Natural killer cell (primary cell): ENCODE measurements around the gene DGKB. TPM values are rescaled to one million over a fixed set of nuclear protein-coding genes. Genes with fewer than 3 reads are reported as not detected.

Source experiments
- ATAC-seq, 3 donors: fragments of 150-1000 bp in 2 of 3; fragments of 200-7000 bp in 1 of 3; cut with Tn5 transposase; 1 replicate in 1 of 3; 2 replicates in 2 of 3; pipeline ENCODE4 v1.10.0; 2021; ENCODE audit warnings: mild to moderate bottlenecking in 2 of 3, moderate library complexity in 2 of 3
- DNase-seq, 2 donors: peaks; one replicate each; pipeline versions ENCODE4 v3.0.0 to v3.0.0-alpha.2; 2013 to 2021; ENCODE audit warnings: mixed read lengths in 1 of 2
- H3K27ac ChIP-seq: one replicate; pipeline ENCODE4 v1.5.1; 2013; ENCODE audit warnings: mild to moderate bottlenecking, low read length
- H3K27me3 ChIP-seq: one replicate; pipeline ENCODE4 v1.6.1; 2013; ENCODE audit warnings: low read length; ENCODE audit not compliant: control insufficient read depth, insufficient read depth
- H3K36me3 ChIP-seq: one replicate; pipeline ENCODE4 v1.6.1; 2013; ENCODE audit warnings: low read length; ENCODE audit not compliant: control insufficient read depth, insufficient read depth
- H3K4me1 ChIP-seq: one replicate; pipeline ENCODE4 v1.6.1; 2013; ENCODE audit warnings: low read length; ENCODE audit not compliant: control insufficient read depth, insufficient read depth
- H3K4me3 ChIP-seq: one replicate; pipeline ENCODE4 v1.5.1; 2013; ENCODE audit warnings: low read length
- H3K9me3 ChIP-seq: one replicate; pipeline ENCODE4 v1.6.1; 2013; ENCODE audit warnings: low read length; ENCODE audit not compliant: control insufficient read depth, insufficient read depth
- H3K27ac Mint-ChIP-seq, 2 donors: one replicate each; pipeline ENCODE4 v1.8.0; 2022; ENCODE audit warnings: mild to moderate bottlenecking in 2 of 2, mixed read lengths in 2 of 2, moderate library complexity in 1 of 2
- H3K27me3 Mint-ChIP-seq, 2 donors: one replicate each; pipeline ENCODE4 v1.8.0; 2022; ENCODE audit warnings: low read depth in 2 of 2, mixed read lengths in 2 of 2
- H3K36me3 Mint-ChIP-seq: one replicate; pipeline ENCODE4 v1.8.0; 2022; ENCODE audit warnings: mixed read lengths
- H3K4me1 Mint-ChIP-seq, 2 donors: one replicate each; pipeline ENCODE4 v1.8.0; 2022; ENCODE audit warnings: mixed read lengths in 2 of 2
- H3K4me3 Mint-ChIP-seq: one replicate; pipeline ENCODE4 v1.8.0; 2022; ENCODE audit warnings: mild to moderate bottlenecking, moderate library complexity, mixed read lengths
- H3K9me3 Mint-ChIP-seq, 2 donors: one replicate each; pipeline ENCODE4 v1.8.0; 2022; ENCODE audit warnings: mixed read lengths in 2 of 2
- CTCF ChIP-seq: fragments of 200-600 bp; IDR thresholded peaks from one replicate; pipeline ENCODE4 v1.8.0; 2022; ENCODE audit warnings: antibody characterized with exemption
- WGBS: methylation state at CpG from one replicate; pipeline ENCODE4 v1.1.7; 2013; ENCODE audit warnings: missing lambda C conversion rate; ENCODE audit not compliant: insufficient coverage; 5-methylcytosine and 5-hydroxymethylcytosine counted together
- intact Hi-C: fragments of 100-400 bp; cut with micrococcal nuclease; formaldehyde crosslinking; loops from one replicate; pipeline ENCODE4 v1.14.2; 2022
- total RNA-seq, 4 donors: library from RNA; stranded (reverse); fragments of 120-200 nt in 1 of 4; gene quantifications; one replicate each; pipeline versions ENCODE4 v1.2.3 to v1.2.4, GENCODE V29; 2013 to 2022

Gene DGKB
- total RNA-seq, 3 donors from 2014 or later (not counting 1 experiment from before 2014, with no cell fraction given), result not detected

GRCh38 chr7:14324767-14325166 lies 577.8 kb downstream of the DGKB start:
- DNase-seq (no peak), ATAC-seq (no peak)
- H3K36me3 Mint-ChIP-seq, result no peaks in the 10 kb centered on the region
- Histone ChIP-seq H3K4me1 (no peaks in the 10 kb centered on the region), H3K9me3 (no peaks in the 10 kb centered on the region), H3K36me3 (no peaks in the 10 kb centered on the region), H3K27ac (no peak overlapping the region), H3K27me3 (no peaks in the 10 kb centered on the region), H3K4me3 (no peak overlapping the region)
- no peak overlapping the region for H3K27ac Mint-ChIP-seq
- no peaks in the 10 kb centered on the region for H3K4me1 Mint-ChIP-seq
- H3K27me3 Mint-ChIP-seq, result no peaks in the 10 kb centered on the region
- H3K4me3 Mint-ChIP-seq, result no peak overlapping the region
- TF ChIP-seq CTCF, result no peak
- intact Hi-C loops, result no loop called here
- peaks cover 18 to 22% of the 10 kb centered on the region in 2 donors for H3K9me3 Mint-ChIP-seq
- WGBS, result 55% methylated on average over 3 of the region's 3 CpGs

- Mint-ChIP-seq H3K36me3 (no peaks in the 10 kb centered on the region), H3K9me3 (peaks cover 18 to 22% of the 10 kb centered on the region in 2 donors), H3K4me3 (no peak overlapping the region), H3K27me3 (no peaks in the 10 kb centered on the region), H3K27ac (no peak overlapping the region), H3K4me1 (no peaks in the 10 kb centered on the region)
- TF ChIP-seq CTCF, result no peak
- H3K27ac ChIP-seq, result no peak overlapping the region
- H3K9me3 ChIP-seq, result no peaks in the 10 kb centered on the region
- no peaks in the 10 kb centered on the region for H3K27me3 ChIP-seq
- no peaks in the 10 kb centered on the region for H3K4me1 ChIP-seq
- ATAC-seq (no peak), DNase-seq (no peak)
- H3K36me3 ChIP-seq, result no peaks in the 10 kb centered on the region
- H3K4me3 ChIP-seq, result no peak overlapping the region
- intact Hi-C loops, result no loop called here
- 100% methylated on average over 2 of the region's 2 CpGs for whole genome bisulfite sequencing
Observed at GRCh38 chr7:14322724-14323123, 579.8 kb downstream of the DGKB start.

- H3K27ac Mint-ChIP-seq, result no peak overlapping the region
- H3K36me3 ChIP-seq, result no peaks in the 10 kb centered on the region
- H3K36me3 Mint-ChIP-seq, result no peaks in the 10 kb centered on the region
- ATAC-seq (no peak), DNase-seq (no peak)
- peaks cover 18 to 22% of the 10 kb centered on the region in 2 donors for H3K9me3 Mint-ChIP-seq
- no peak overlapping the region for H3K4me3 ChIP-seq
- no peak overlapping the region for H3K27ac ChIP-seq
- H3K4me3 Mint-ChIP-seq, result no peak overlapping the region
- H3K9me3 ChIP-seq, result no peaks in the 10 kb centered on the region
- no peaks in the 10 kb centered on the region for H3K4me1 Mint-ChIP-seq
- H3K27me3 ChIP-seq, result no peaks in the 10 kb centered on the region
- intact Hi-C loops, result no loop called here
- no peak for TF ChIP-seq CTCF
- H3K27me3 Mint-ChIP-seq, result no peaks in the 10 kb centered on the region
- 61% methylated on average over 2 of the region's 2 CpGs for WGBS
- no peaks in the 10 kb centered on the region for H3K4me1 ChIP-seq
Observed at GRCh38 chr7:14321947-14322346, 580.6 kb downstream of the DGKB start.

GRCh38 chr7:14309432-14309831 lies 593.1 kb downstream of the DGKB start:
- Mint-ChIP-seq H3K4me1 (no peaks in the 10 kb centered on the region), H3K9me3 (peaks cover 12% of the 10 kb centered on the region in 2 donors), H3K27me3 (no peaks in the 10 kb centered on the region), H3K27ac (no peak overlapping the region), H3K4me3 (no peak overlapping the region), H3K36me3 (peaks cover 7% of the 10 kb centered on the region)
- Histone ChIP-seq H3K4me3 (no peak overlapping the region), H3K27me3 (no peaks in the 10 kb centered on the region), H3K4me1 (no peaks in the 10 kb centered on the region), H3K36me3 (no peaks in the 10 kb centered on the region), H3K9me3 (no peaks in the 10 kb centered on the region), H3K27ac (no peak overlapping the region)
- ATAC-seq (no peak), DNase-seq (no peak)
- TF ChIP-seq CTCF, result no peak
- intact Hi-C loops, result no loop called here
